ENCODE results near the gene ODF4.

The ODF4 gene
- total RNA-seq = 0 reads per million in 3 donors

- Histone ChIP-seq H3K36me3 (ENCODE audit: control insufficient read depth, insufficient read depth, low read length) (no peaks in the 10 kb centered on the region), H3K4me3 (ENCODE audit: insufficient read depth, low read depth, low read length, poor library complexity, severe bottlenecking) (no peak within 1 kb of the TSS), H3K9me3 (ENCODE audit: control insufficient read depth, low read length) (no peaks in the 10 kb centered on the region), H3K27me3 (replicated peaks; ENCODE audit: control insufficient read depth, insufficient read depth, low read length, poor library complexity, severe bottlenecking) (no peaks in the 10 kb centered on the region), H3K27ac (ENCODE audit: insufficient read depth, low read length, poor library complexity, severe bottlenecking) (no peak within 1 kb of the TSS), H3K4me1 (ENCODE audit: control insufficient read depth, insufficient read depth, low read length, poor library complexity, severe bottlenecking) (no peaks in the 10 kb centered on the region)
- no peak for DNase-seq
Measured at GRCh38 chr17:8339540-8339939, at the start of gene ODF4. Gene ODF4 (plus strand): TSS chr17:8339840. CDS start chr17:8340052, 212 bp downstream.

GRCh38 chr17:8290043-8290442, 49.6 kb upstream of the ODF4 start:
- H3K9me3 ChIP-seq (ENCODE audit: control insufficient read depth, low read length) = no peaks in the 10 kb centered on the region
- H3K27ac ChIP-seq (ENCODE audit: insufficient read depth, low read length, poor library complexity, severe bottlenecking) = no peak overlapping the region
- H3K27me3 ChIP-seq (replicated peaks; ENCODE audit: control insufficient read depth, insufficient read depth, low read length, poor library complexity, severe bottlenecking) = no peaks in the 10 kb centered on the region
- H3K4me3 ChIP-seq (ENCODE audit: insufficient read depth, low read depth, low read length, poor library complexity, severe bottlenecking) = no peak overlapping the region
- peaks cover 23% of the 10 kb centered on the region for H3K4me1 ChIP-seq (ENCODE audit: control insufficient read depth, insufficient read depth, low read length, poor library complexity, severe bottlenecking)
- H3K36me3 ChIP-seq (ENCODE audit: control insufficient read depth, insufficient read depth, low read length) = no peaks in the 10 kb centered on the region
- DNase-seq = no peak

GRCh38 chr17:8292639-8293395, 46.8 kb upstream of the ODF4 start:
- Histone ChIP-seq H3K27ac (ENCODE audit: insufficient read depth, low read length, poor library complexity, severe bottlenecking) (no peak overlapping the region), H3K27me3 (replicated peaks; ENCODE audit: control insufficient read depth, insufficient read depth, low read length, poor library complexity, severe bottlenecking) (no peaks in the 10 kb centered on the region), H3K4me3 (ENCODE audit: insufficient read depth, low read depth, low read length, poor library complexity, severe bottlenecking) (no peak overlapping the region), H3K9me3 (ENCODE audit: control insufficient read depth, low read length) (no peaks in the 10 kb centered on the region), H3K36me3 (ENCODE audit: control insufficient read depth, insufficient read depth, low read length) (no peaks in the 10 kb centered on the region), H3K4me1 (ENCODE audit: control insufficient read depth, insufficient read depth, low read length, poor library complexity, severe bottlenecking) (peaks cover 22% of the 10 kb centered on the region)
- DNase-seq = no peak

- Histone ChIP-seq H3K27me3 (replicated peaks; ENCODE audit: control insufficient read depth, insufficient read depth, low read length, poor library complexity, severe bottlenecking) (no peaks in the 10 kb centered on the region), H3K27ac (ENCODE audit: insufficient read depth, low read length, poor library complexity, severe bottlenecking) (peak overlapping the region; percentile 89), H3K9me3 (ENCODE audit: control insufficient read depth, low read length) (no peaks in the 10 kb centered on the region), H3K36me3 (ENCODE audit: control insufficient read depth, insufficient read depth, low read length) (no peaks in the 10 kb centered on the region), H3K4me3 (ENCODE audit: insufficient read depth, low read depth, low read length, poor library complexity, severe bottlenecking) (no peak overlapping the region), H3K4me1 (ENCODE audit: control insufficient read depth, insufficient read depth, low read length, poor library complexity, severe bottlenecking) (peaks cover 11% of the 10 kb centered on the region)
- no peak for DNase-seq
Measured at GRCh38 chr17:8294361-8294760, 45.3 kb upstream of the ODF4 start.

DNA sequence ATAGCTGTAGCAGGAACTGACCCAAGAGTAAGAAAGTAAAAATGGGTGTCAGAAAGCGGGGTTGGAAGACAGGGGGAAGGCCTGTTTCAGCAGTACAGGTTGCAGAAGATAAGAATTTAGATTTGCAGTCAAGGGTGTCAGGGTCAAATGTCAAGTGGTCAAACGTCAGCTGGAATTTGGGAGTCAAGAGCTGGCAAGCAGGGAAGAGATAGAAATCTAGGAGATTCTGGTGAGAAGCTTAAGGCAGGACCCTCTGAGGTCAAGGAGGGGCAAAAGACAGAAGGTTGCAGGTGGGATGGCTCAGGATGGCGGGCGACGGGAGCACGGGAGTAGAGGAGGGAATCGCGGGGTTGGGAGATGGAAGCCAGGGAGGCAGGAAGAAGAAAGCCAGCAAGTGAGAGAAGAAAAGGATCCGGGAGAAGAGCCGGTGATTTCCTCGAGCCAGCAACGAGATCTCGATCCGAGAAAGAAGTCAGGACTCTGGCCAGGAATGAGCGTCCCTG, 44.8 kb upstream of the ODF4 start:
- Histone ChIP-seq H3K36me3 (ENCODE audit: control insufficient read depth, insufficient read depth, low read length) (no peaks in the 10 kb centered on the region), H3K27me3 (replicated peaks; ENCODE audit: control insufficient read depth, insufficient read depth, low read length, poor library complexity, severe bottlenecking) (no peaks in the 10 kb centered on the region), H3K4me3 (ENCODE audit: insufficient read depth, low read depth, low read length, poor library complexity, severe bottlenecking) (peak overlapping the region; percentile 81), H3K9me3 (ENCODE audit: control insufficient read depth, low read length) (no peaks in the 10 kb centered on the region), H3K4me1 (ENCODE audit: control insufficient read depth, insufficient read depth, low read length, poor library complexity, severe bottlenecking) (peaks cover 6% of the 10 kb centered on the region), H3K27ac (ENCODE audit: insufficient read depth, low read length, poor library complexity, severe bottlenecking) (peak overlapping the region; percentile 89)
- DNase-seq = no peak

GRCh38 chr17:8300226-8300625, 39.4 kb upstream of the ODF4 start:
- no peaks in the 10 kb centered on the region for H3K9me3 ChIP-seq (ENCODE audit: control insufficient read depth, low read length)
- H3K36me3 ChIP-seq (ENCODE audit: control insufficient read depth, insufficient read depth, low read length) = no peaks in the 10 kb centered on the region
- DNase-seq = no peak
- H3K4me1 ChIP-seq (ENCODE audit: control insufficient read depth, insufficient read depth, low read length, poor library complexity, severe bottlenecking) = no peaks in the 10 kb centered on the region
- no peaks in the 10 kb centered on the region for H3K27me3 ChIP-seq (replicated peaks; ENCODE audit: control insufficient read depth, insufficient read depth, low read length, poor library complexity, severe bottlenecking)
- no peak overlapping the region for H3K4me3 ChIP-seq (ENCODE audit: insufficient read depth, low read depth, low read length, poor library complexity, severe bottlenecking)
- no peak overlapping the region for H3K27ac ChIP-seq (ENCODE audit: insufficient read depth, low read length, poor library complexity, severe bottlenecking)

DNA sequence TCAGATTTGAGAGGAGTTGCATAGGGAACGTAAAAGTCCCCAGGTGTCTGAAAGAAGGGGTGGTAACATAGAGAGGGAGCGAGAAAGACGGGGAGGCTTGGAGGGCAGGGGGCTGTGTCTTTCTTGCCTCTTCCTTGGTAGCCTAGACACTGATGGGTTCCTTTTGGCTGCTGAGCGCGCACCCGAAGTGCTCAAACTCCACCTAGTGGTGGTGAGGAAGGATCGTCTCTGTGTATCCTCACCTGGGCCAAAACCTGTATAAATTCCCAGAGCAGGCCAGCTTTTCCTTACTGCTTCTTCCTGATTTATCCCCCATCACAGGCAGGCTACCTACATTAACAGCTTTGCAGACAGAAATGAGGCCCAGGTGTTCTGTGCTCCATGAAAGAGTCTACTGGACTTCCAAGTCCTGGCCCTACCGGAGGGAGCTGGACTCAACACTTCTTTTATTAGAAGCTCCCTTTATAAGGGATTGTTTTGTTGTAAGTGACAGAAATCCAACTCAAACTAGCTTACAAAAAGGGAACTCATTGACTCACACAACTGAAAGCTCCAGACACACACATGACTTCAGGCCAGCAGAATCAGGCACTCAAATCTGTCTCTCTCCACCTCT, 38.9 kb upstream of the ODF4 start:
- Histone ChIP-seq H3K9me3 (ENCODE audit: control insufficient read depth, low read length) (no peaks in the 10 kb centered on the region), H3K4me3 (ENCODE audit: insufficient read depth, low read depth, low read length, poor library complexity, severe bottlenecking) (no peak overlapping the region), H3K27ac (ENCODE audit: insufficient read depth, low read length, poor library complexity, severe bottlenecking) (no peak overlapping the region), H3K4me1 (ENCODE audit: control insufficient read depth, insufficient read depth, low read length, poor library complexity, severe bottlenecking) (no peaks in the 10 kb centered on the region), H3K27me3 (replicated peaks; ENCODE audit: control insufficient read depth, insufficient read depth, low read length, poor library complexity, severe bottlenecking) (no peaks in the 10 kb centered on the region), H3K36me3 (ENCODE audit: control insufficient read depth, insufficient read depth, low read length) (no peaks in the 10 kb centered on the region)
- DNase-seq = peak; percentile 37 to 46 (median 37)

- H3K27me3 ChIP-seq (replicated peaks; ENCODE audit: control insufficient read depth, insufficient read depth, low read length, poor library complexity, severe bottlenecking) = no peaks in the 10 kb centered on the region
Measured at GRCh38 chr17:8310601-8311123, 29.0 kb upstream of the ODF4 start.

GRCh38 chr17:8311131-8311790, 28.4 kb upstream of the ODF4 start:
- no peaks in the 10 kb centered on the region for H3K36me3 ChIP-seq (ENCODE audit: control insufficient read depth, insufficient read depth, low read length)
- H3K4me3 ChIP-seq (ENCODE audit: insufficient read depth, low read depth, low read length, poor library complexity, severe bottlenecking) = no peak overlapping the region
- H3K27me3 ChIP-seq (replicated peaks; ENCODE audit: control insufficient read depth, insufficient read depth, low read length, poor library complexity, severe bottlenecking) = no peaks in the 10 kb centered on the region
- H3K4me1 ChIP-seq (ENCODE audit: control insufficient read depth, insufficient read depth, low read length, poor library complexity, severe bottlenecking) = no peaks in the 10 kb centered on the region
- no peak overlapping the region for H3K27ac ChIP-seq (ENCODE audit: insufficient read depth, low read length, poor library complexity, severe bottlenecking)
- H3K9me3 ChIP-seq (ENCODE audit: control insufficient read depth, low read length) = no peaks in the 10 kb centered on the region
- no peak for DNase-seq

More at GRCh38 chr17:8310601-8311123, 29.0 kb upstream of the ODF4 start:
- H3K36me3 ChIP-seq (ENCODE audit: control insufficient read depth, insufficient read depth, low read length) = no peaks in the 10 kb centered on the region
- DNase-seq = no peak
- no peak overlapping the region for H3K4me3 ChIP-seq (ENCODE audit: insufficient read depth, low read depth, low read length, poor library complexity, severe bottlenecking)
- no peaks in the 10 kb centered on the region for H3K4me1 ChIP-seq (ENCODE audit: control insufficient read depth, insufficient read depth, low read length, poor library complexity, severe bottlenecking)
- no peaks in the 10 kb centered on the region for H3K9me3 ChIP-seq (ENCODE audit: control insufficient read depth, low read length)
- no peak overlapping the region for H3K27ac ChIP-seq (ENCODE audit: insufficient read depth, low read length, poor library complexity, severe bottlenecking)
